ENCODE measurements around the gene VAX1. TPM values are rescaled to one million over a fixed set of nuclear protein-coding genes. Genes with fewer than 3 reads are reported as not detected.

VAX1 gene
- total and polyA plus RNA-seq, 2 of the 4 experiments (the other 2 are of a cell fraction) = not detected

DNA sequence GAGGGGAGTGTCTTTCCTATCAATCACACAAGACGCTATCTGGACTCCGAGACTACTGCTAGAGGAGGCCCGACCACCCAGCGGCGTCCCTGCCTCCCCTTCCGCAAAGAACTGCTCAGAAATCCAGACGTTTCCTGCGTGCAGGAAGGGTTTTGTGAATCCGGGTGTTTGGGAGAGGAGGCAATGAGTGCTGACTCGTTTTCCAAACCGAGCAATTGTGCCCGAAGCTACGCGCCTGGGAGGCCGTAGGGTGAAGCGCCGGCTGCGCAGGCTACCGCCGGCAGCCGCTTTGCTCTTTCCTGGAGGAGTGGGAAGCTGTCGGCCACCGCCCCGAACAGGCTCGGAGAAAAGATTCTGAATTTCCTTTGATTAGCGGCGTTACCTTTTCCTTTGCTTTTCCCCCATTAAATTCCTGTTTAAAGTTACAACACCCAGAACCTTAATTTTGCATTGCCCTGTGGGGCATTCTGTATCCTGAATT is 5.3 kb downstream of the VAX1 start:
- H3K4me2 ChIP-seq (ENCODE audit: low read depth, low read length) = no peak overlapping the region; the same call in 1 of the 2 replicates
- TF ChIP-seq, protein P1, sequence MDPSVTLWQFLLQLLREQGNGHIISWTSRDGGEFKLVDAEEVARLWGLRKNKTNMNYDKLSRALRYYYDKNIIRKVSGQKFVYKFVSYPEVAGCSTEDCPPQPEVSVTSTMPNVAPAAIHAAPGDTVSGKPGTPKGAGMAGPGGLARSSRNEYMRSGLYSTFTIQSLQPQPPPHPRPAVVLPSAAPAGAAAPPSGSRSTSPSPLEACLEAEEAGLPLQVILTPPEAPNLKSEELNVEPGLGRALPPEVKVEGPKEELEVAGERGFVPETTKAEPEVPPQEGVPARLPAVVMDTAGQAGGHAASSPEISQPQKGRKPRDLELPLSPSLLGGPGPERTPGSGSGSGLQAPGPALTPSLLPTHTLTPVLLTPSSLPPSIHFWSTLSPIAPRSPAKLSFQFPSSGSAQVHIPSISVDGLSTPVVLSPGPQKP (IDR thresholded peaks at IDR 0.05; ENCODE audit: borderline replicate concordance, low read depth, low read length) = no peak
- TF ChIP-seq MAFK (IDR thresholded peaks at IDR 0.05; ENCODE audit: low read depth, low read length) (no peak), RCOR1 (IDR thresholded peaks at IDR 0.05; ENCODE audit: insufficient replicate concordance, low read length) (no peak), NFE2L2 (IDR thresholded peaks at IDR 0.05; ENCODE audit: low read depth, low read length) (no peak)
- in situ Hi-C loops (cut with MboI; ENCODE audit: low sequenced_read_pairs) = no loop called here
- no peak overlapping the region for H3K18ac ChIP-seq (ENCODE audit: low read depth, low read length)
- WGBS, 2 experiments (ENCODE audit: extremely low coverage in 2 of 2, insufficient read length in 1 of 2) = 3% methylated on average over 9 of the region's 27 CpGs; no CpG with 5 or more reads in 1 of the 2 experiments
- no peak overlapping the region for H2AK5ac ChIP-seq (ENCODE audit: low read depth, low read length)
- H2AK9ac ChIP-seq (replicated peaks; ENCODE audit: low read depth, low read length, poor library complexity) = no peak overlapping the region
- POLR2A ChIA-PET (ENCODE audit: unreplicated experiment) = interaction anchor here (0.6 kb wide), 1 partner anchor 12 kb away, joined by 3 read pairs; no protein-coding TSS in a partner anchor
- peaks cover 2% of the 10 kb centered on the region; the same call in 1 of the 2 replicates for H3K9me3 ChIP-seq (ENCODE audit: control insufficient read depth, insufficient read depth, low read length)
- no peak overlapping the region for H3K23ac ChIP-seq (ENCODE audit: low read depth, low read length)
- H2BK120ac ChIP-seq (ENCODE audit: low read depth, low read length) = no peak overlapping the region
- no peaks in the 10 kb centered on the region for H3K36me3 ChIP-seq (ENCODE audit: control insufficient read depth, insufficient read depth, low read length)
- H3K27me3 ChIP-seq (ENCODE audit: control insufficient read depth, insufficient read depth, low read length) = peaks cover 83% of the 10 kb centered on the region
- H3K9me1 ChIP-seq (ENCODE audit: insufficient read depth, low read length) = no peaks in the 10 kb centered on the region
- no peaks in the 10 kb centered on the region for H3K79me1 ChIP-seq (ENCODE audit: low read depth in 1 of 2, low read length in 2 of 2)
- CTCF ChIA-PET = no interaction called here
- DNase-seq (no peak), ATAC-seq (ENCODE audit: low read depth) (no peak)
- peaks cover 5% of the 10 kb centered on the region; the same call in 1 of the 2 replicates for H3K4me1 ChIP-seq (ENCODE audit: control insufficient read depth, insufficient read depth, low read length)
- no peak overlapping the region for H2BK15ac ChIP-seq (ENCODE audit: low read depth, low read length)
- no peak overlapping the region for H3K27ac ChIP-seq (ENCODE audit: insufficient read depth, low read length)
- H4K91ac ChIP-seq (ENCODE audit: insufficient read depth, low read depth, low read length) = no peak overlapping the region
- H3K4me3 ChIP-seq (ENCODE audit: insufficient read depth, low read depth, low read length) = no peak overlapping the region
- no TSS peak for BruUV-seq (replicated peaks)
- H4K8ac ChIP-seq (ENCODE audit: low read depth in 2 of 2, low read length in 2 of 2) = no peak overlapping the region
- H3K4ac ChIP-seq (ENCODE audit: low read depth, low read length) = no peak overlapping the region
- no peak overlapping the region for H2AFZ ChIP-seq (replicated peaks; ENCODE audit: low read length, poor library complexity)
- no peak overlapping the region for H3K56ac ChIP-seq (ENCODE audit: extremely low read depth, insufficient read depth, low read length)
- no peaks in the 10 kb centered on the region for H4K20me1 ChIP-seq (ENCODE audit: insufficient read depth, low read length)
- dilution Hi-C loops (cut with HindIII; ENCODE audit: low sequenced_read_pairs, unreplicated experiment) = no loop called here
- H2BK5ac ChIP-seq (ENCODE audit: low read depth, low read length, poor library complexity, severe bottlenecking) = no peak overlapping the region
- no peak overlapping the region for H3K14ac ChIP-seq (replicated peaks; ENCODE audit: low read depth, low read length)
- H4K5ac ChIP-seq (ENCODE audit: low read depth, low read length) = no peak overlapping the region
- H3K9ac ChIP-seq (ENCODE audit: low read depth, low read length) = no peak overlapping the region
- intact Hi-C loops (cut with micrococcal nuclease) = no loop called here
- H2BK20ac ChIP-seq (ENCODE audit: low read depth, low read length) = no peak overlapping the region
